Immature natural killer cell (primary cell): Measurements from ENCODE around the gene PHACTR2. TPM values are rescaled to one million over a fixed set of nuclear protein-coding genes. Genes with fewer than 3 reads are reported as not detected.

Source experiments
- DNase-seq, 3 donors: peaks; one replicate each; pipeline ENCODE4 v3.0.0; 2022; ENCODE audit warnings: mixed read lengths in 1 of 3
- H3K27ac Mint-ChIP-seq, 6 donors: one replicate each; pipeline ENCODE4 v1.8.0; 2020; ENCODE audit warnings: mixed read lengths in 6 of 6, mild to moderate bottlenecking in 5 of 6, inconsistent platforms in 4 of 6, moderate library complexity in 3 of 6
- H3K27me3 Mint-ChIP-seq, 3 donors: one replicate each; pipeline ENCODE4 v1.8.0; 2020 to 2021; ENCODE audit warnings: low read depth in 3 of 3, mild to moderate bottlenecking in 3 of 3, mixed read lengths in 3 of 3, moderate library complexity in 3 of 3, inconsistent platforms in 1 of 3
- H3K36me3 Mint-ChIP-seq, 3 donors: one replicate each; pipeline ENCODE4 v1.8.0; 2020; ENCODE audit warnings: mixed read lengths in 3 of 3, inconsistent platforms in 2 of 3, mild to moderate bottlenecking in 2 of 3
- H3K4me1 Mint-ChIP-seq, 2 donors: one replicate each; pipeline ENCODE4 v1.8.0; 2020; ENCODE audit warnings: inconsistent platforms in 2 of 2, mild to moderate bottlenecking in 2 of 2, mixed read lengths in 2 of 2, moderate library complexity in 1 of 2
- H3K4me3 Mint-ChIP-seq, 5 donors: one replicate each; pipeline ENCODE4 v1.8.0; 2020; ENCODE audit warnings: mild to moderate bottlenecking in 5 of 5, mixed read lengths in 5 of 5, inconsistent platforms in 3 of 5, moderate library complexity in 3 of 5
- H3K9me3 Mint-ChIP-seq, 6 donors: one replicate each; pipeline ENCODE4 v1.8.0; 2020; ENCODE audit warnings: mild to moderate bottlenecking in 6 of 6, mixed read lengths in 6 of 6, inconsistent platforms in 4 of 6, moderate library complexity in 3 of 6
- polyA plus RNA-seq, 3 donors: library from polyadenylated mRNA; unstranded; fragments of 300-500 nt; fragmentation: Illumina TruSeq; gene quantifications; one replicate each; pipeline ENCODE4 v1.2.3, GENCODE V29; 2021

PHACTR2 gene
- polyA plus RNA-seq, 3 donors from 2014 or later: 3.5 to 16.5 (median 9.4) TPM

- Mint-ChIP-seq H3K27ac (no peak overlapping the region), H3K36me3 (peaks cover 10 to 18% (median 12%) of the 10 kb centered on the region in 3 donors)
Measured at GRCh38 chr6:143806282-143807102, 128.7 kb downstream of the PHACTR2 start.

GRCh38 chr6:143807103-143807772, 129.5 kb downstream of the PHACTR2 start:
- Mint-ChIP-seq H3K4me1 (peaks cover 2 to 7% of the 10 kb centered on the region in 2 donors), H3K27me3 (no peaks in the 10 kb centered on the region), H3K36me3 (peaks cover 6 to 17% (median 12%) of the 10 kb centered on the region in 3 donors), H3K9me3 (no peaks in the 10 kb centered on the region), H3K27ac (no peak overlapping the region), H3K4me3 (no peak overlapping the region)
- no peak for DNase-seq

More at GRCh38 chr6:143806282-143807102, 128.7 kb downstream of the PHACTR2 start:
- Mint-ChIP-seq H3K9me3 (no peaks in the 10 kb centered on the region), H3K4me3 (no peak overlapping the region), H3K27me3 (no peaks in the 10 kb centered on the region), H3K4me1 (peaks cover 2 to 7% of the 10 kb centered on the region in 2 donors)
- DNase-seq: no peak

GRCh38 chr6:143810745-143811144, 133.0 kb downstream of the PHACTR2 start:
- Mint-ChIP-seq H3K27me3 (no peaks in the 10 kb centered on the region), H3K36me3 (peaks cover 8 to 13% (median 10%) of the 10 kb centered on the region in 3 donors), H3K4me1 (peaks cover 0 to 3% of the 10 kb centered on the region in 2 donors), H3K9me3 (no peaks in the 10 kb centered on the region), H3K27ac (no peak overlapping the region), H3K4me3 (no peak overlapping the region)
- no peak for DNase-seq

- Mint-ChIP-seq H3K9me3 (no peaks in the 10 kb centered on the region), H3K4me1 (no peaks in the 10 kb centered on the region), H3K36me3 (peaks cover 8 to 13% (median 10%) of the 10 kb centered on the region in 3 donors), H3K27ac (no peak overlapping the region), H3K27me3 (no peaks in the 10 kb centered on the region), H3K4me3 (no peak overlapping the region)
- DNase-seq: no peak
Measured at GRCh38 chr6:143811501-143812157, 133.9 kb downstream of the PHACTR2 start.

- Mint-ChIP-seq H3K4me3 (no peak overlapping the region), H3K27me3 (no peaks in the 10 kb centered on the region), H3K36me3 (peaks cover 0 to 4% (median 4%) of the 10 kb centered on the region in 3 donors), H3K27ac (peak overlapping the region in 1 of 6 donors; percentile 13), H3K4me1 (no peaks in the 10 kb centered on the region), H3K9me3 (no peaks in the 10 kb centered on the region)
- no peak for DNase-seq
Measured at GRCh38 chr6:143817621-143818020, 139.9 kb downstream of the PHACTR2 start.

- Mint-ChIP-seq H3K4me3 (no peak overlapping the region), H3K27me3 (no peaks in the 10 kb centered on the region), H3K36me3 (peaks cover 0 to 12% (median 4%) of the 10 kb centered on the region in 3 donors), H3K27ac (no peak overlapping the region), H3K4me1 (no peaks in the 10 kb centered on the region), H3K9me3 (no peaks in the 10 kb centered on the region)
- DNase-seq: no peak
Measured at GRCh38 chr6:143821359-143821758, 143.6 kb downstream of the PHACTR2 start.

GRCh38 chr6:143822584-143823024, 144.8 kb downstream of the PHACTR2 start:
- DNase-seq: no peak
- no peaks in the 10 kb centered on the region for H3K9me3 Mint-ChIP-seq
- peaks cover 0 to 12% (median 4%) of the 10 kb centered on the region in 3 donors for H3K36me3 Mint-ChIP-seq
- H3K4me1 Mint-ChIP-seq: no peaks in the 10 kb centered on the region
- no peak overlapping the region for H3K27ac Mint-ChIP-seq
- H3K4me3 Mint-ChIP-seq: no peak overlapping the region
- no peaks in the 10 kb centered on the region for H3K27me3 Mint-ChIP-seq

GRCh38 chr6:143823548-143823947, 145.8 kb downstream of the PHACTR2 start:
- no peak for DNase-seq
- Mint-ChIP-seq H3K9me3 (no peaks in the 10 kb centered on the region), H3K27ac (no peak overlapping the region), H3K36me3 (peaks cover 0 to 12% (median 4%) of the 10 kb centered on the region in 3 donors), H3K4me1 (no peaks in the 10 kb centered on the region), H3K27me3 (no peaks in the 10 kb centered on the region), H3K4me3 (no peak overlapping the region)

- no peak for DNase-seq
- Mint-ChIP-seq H3K27ac (no peak overlapping the region), H3K27me3 (no peaks in the 10 kb centered on the region)
Measured at GRCh38 chr6:143828572-143828971, 150.8 kb downstream of the PHACTR2 start.

GRCh38 chr6:143836150-143836549, 158.4 kb downstream of the PHACTR2 start:
- no peak overlapping the region for H3K4me3 Mint-ChIP-seq
- H3K9me3 Mint-ChIP-seq: no peaks in the 10 kb centered on the region
- DNase-seq: no peak
- H3K27me3 Mint-ChIP-seq: peaks cover 0 to 6% (median 2%) of the 10 kb centered on the region in 3 donors
- H3K36me3 Mint-ChIP-seq: no peaks in the 10 kb centered on the region
- H3K4me1 Mint-ChIP-seq: no peaks in the 10 kb centered on the region
- no peak overlapping the region for H3K27ac Mint-ChIP-seq

More at GRCh38 chr6:143828572-143828971, 150.8 kb downstream of the PHACTR2 start:
- Mint-ChIP-seq H3K36me3 (peaks cover 0 to 7% (median 4%) of the 10 kb centered on the region in 3 donors), H3K9me3 (no peaks in the 10 kb centered on the region), H3K4me3 (no peak overlapping the region), H3K4me1 (no peaks in the 10 kb centered on the region)

GRCh38 chr6:143838395-143838794, 160.6 kb downstream of the PHACTR2 start:
- peaks cover 0 to 13% (median 10%) of the 10 kb centered on the region in 3 donors for H3K27me3 Mint-ChIP-seq
- H3K36me3 Mint-ChIP-seq: no peaks in the 10 kb centered on the region
- H3K4me3 Mint-ChIP-seq: no peak overlapping the region
- H3K27ac Mint-ChIP-seq: no peak overlapping the region
- DNase-seq: no peak
- no peaks in the 10 kb centered on the region for H3K9me3 Mint-ChIP-seq
- peaks cover 4 to 11% of the 10 kb centered on the region in 2 donors for H3K4me1 Mint-ChIP-seq

GRCh38 chr6:143839196-143839595, 161.4 kb downstream of the PHACTR2 start:
- DNase-seq: no peak
- H3K4me3 Mint-ChIP-seq: no peak overlapping the region
- peaks cover 0 to 19% (median 15%) of the 10 kb centered on the region in 3 donors for H3K27me3 Mint-ChIP-seq
- H3K9me3 Mint-ChIP-seq: no peaks in the 10 kb centered on the region
- H3K4me1 Mint-ChIP-seq: peaks cover 12 to 19% of the 10 kb centered on the region in 2 donors
- no peak overlapping the region for H3K27ac Mint-ChIP-seq
- no peaks in the 10 kb centered on the region for H3K36me3 Mint-ChIP-seq

- peaks cover 0 to 16% (median 15%) of the 10 kb centered on the region in 3 donors for H3K27me3 Mint-ChIP-seq
- H3K4me1 Mint-ChIP-seq: peaks cover 15 to 26% of the 10 kb centered on the region in 2 donors
- peak overlapping the region in 2 of 6 donors; percentile 7 for H3K27ac Mint-ChIP-seq
- no peak for DNase-seq
- H3K9me3 Mint-ChIP-seq: no peaks in the 10 kb centered on the region
- peaks cover 0 to 2% (median under 1%) of the 10 kb centered on the region in 3 donors for H3K36me3 Mint-ChIP-seq
- H3K4me3 Mint-ChIP-seq: peak overlapping the region in 3 of 5 donors; percentile 23 to 44 (median 33)
Measured at GRCh38 chr6:143840595-143841265, 163.0 kb downstream of the PHACTR2 start.
